Keratinocyte (primary cell): ENCODE data around the gene TANGO2. TPM values are rescaled to one million over a fixed set of nuclear protein-coding genes. Genes with fewer than 3 reads are reported as not detected.

Experiments used
- DNase-seq: peaks from one replicate; pipeline ENCODE4 v3.0.0-alpha.2; 2011; ENCODE audit warnings: low read depth, missing footprints, low spot score
- FAIRE-seq: peaks from 2 replicates; lab custom pipeline; 2011; peaks lifted over from hg19 to GRCh38; lab: Jason Lieb, UNC
- H2AFZ ChIP-seq: 2 replicates; pipeline ENCODE4 v1.6.0; 2012; ENCODE audit warnings: low read length, control low read depth, inconsistent platforms; ENCODE audit not compliant: control insufficient read depth
- H3K27ac ChIP-seq: 2 replicates; pipeline ENCODE4 v1.5.1; 2011; ENCODE audit warnings: low read length; ENCODE audit not compliant: control insufficient read depth, insufficient read depth
- H3K27me3 ChIP-seq: 3 replicates; pipeline ENCODE4 v1.6.0; 2011; ENCODE audit warnings: low read length; ENCODE audit not compliant: control insufficient read depth, insufficient read depth; ENCODE audit errors: extremely low read depth
- H3K36me3 ChIP-seq, 2 experiments: 2 replicates in 1 of 2; 3 replicates in 1 of 2; pipeline ENCODE4 v1.5.1; 2011; ENCODE audit warnings: low read length in 2 of 2, mild to moderate bottlenecking in 1 of 2; ENCODE audit not compliant: control insufficient read depth in 2 of 2, insufficient read depth in 2 of 2; ENCODE audit errors: extremely low read depth in 1 of 2
- H3K4me1 ChIP-seq: 3 replicates; pipeline ENCODE4 v1.5.1; 2011; ENCODE audit warnings: low read length; ENCODE audit not compliant: control insufficient read depth, insufficient read depth; ENCODE audit errors: extremely low read depth
- H3K4me2 ChIP-seq: 3 replicates; pipeline ENCODE4 v1.6.0; 2011; ENCODE audit warnings: low read depth, low read length; ENCODE audit not compliant: control insufficient read depth, insufficient read depth; ENCODE audit errors: extremely low read depth
- H3K4me3 ChIP-seq, 3 experiments: fragments of 200-600 bp in 1 of 3; sonication (generic) in 1 of 3; 2 replicates in 2 of 3; 3 replicates in 1 of 3; pipeline ENCODE4 v1.5.1; 2011 to 2016; ENCODE audit warnings: low read length in 3 of 3, mild to moderate bottlenecking in 3 of 3, control low read depth in 2 of 3, inconsistent platforms in 1 of 3, low read depth in 1 of 3, mixed read lengths in 1 of 3, mixed run types in 1 of 3, moderate library complexity in 1 of 3; ENCODE audit not compliant: control insufficient read depth in 2 of 3, insufficient read depth in 2 of 3; ENCODE audit errors: extremely low read depth in 1 of 3
- H3K79me2 ChIP-seq: 2 replicates; pipeline ENCODE4 v1.6.0; 2012; ENCODE audit warnings: low read length; ENCODE audit not compliant: control insufficient read depth, insufficient read depth
- H3K9ac ChIP-seq: 3 replicates; pipeline ENCODE4 v1.6.0; 2011; ENCODE audit warnings: low read length; ENCODE audit not compliant: control insufficient read depth, insufficient read depth; ENCODE audit errors: extremely low read depth
- H3K9me1 ChIP-seq: 3 replicates; pipeline ENCODE4 v1.6.0; 2011; ENCODE audit warnings: low read length; ENCODE audit not compliant: control insufficient read depth, insufficient read depth; ENCODE audit errors: extremely low read depth
- H3K9me3 ChIP-seq: 2 replicates; pipeline ENCODE4 v1.5.1; 2012; ENCODE audit warnings: low read depth, low read length; ENCODE audit not compliant: control insufficient read depth
- H4K20me1 ChIP-seq: 3 replicates; pipeline ENCODE4 v1.6.0; 2011; ENCODE audit warnings: low read length; ENCODE audit not compliant: control insufficient read depth, insufficient read depth; ENCODE audit errors: extremely low read depth
- CTCF ChIP-seq, 3 experiments: IDR thresholded peaks in 1 of 3; conservative IDR thresholded peaks in 1 of 3; optimal IDR thresholded peaks in 1 of 3; 2 replicates in 2 of 3; 3 replicates in 1 of 3; pipeline versions ENCODE3 to v1.5.1; 2011; ENCODE audit warnings: low read length in 3 of 3, mild to moderate bottlenecking in 3 of 3, moderate library complexity in 2 of 3, control low read depth in 1 of 3, inconsistent platforms in 1 of 3; ENCODE audit not compliant: insufficient read depth in 2 of 3; ENCODE audit errors: extremely low read depth in 1 of 3
- EZH2 ChIP-seq: IDR thresholded peaks from one replicate; pipeline ENCODE4 v1.6.1; 2012; ENCODE audit warnings: inconsistent platforms, mild to moderate bottlenecking, low read length, moderate library complexity
- dilution Hi-C: fragments of 300-500 bp; cut with MboI; formaldehyde crosslinking; loops from one replicate; pipeline ENCODE4 v1.7.0; 2020; ENCODE audit warnings: low sequenced_read_pairs; ENCODE audit not compliant: extremely low pct_ligation_motif_present
- polyA plus RNA-seq, 5 experiments: library from polyadenylated mRNA; depleted of rRNA in 3 of 5; stranded (reverse) in 3 of 5; stranded (forward) in 1 of 5; unstranded in 1 of 5; fragments of >200 nt; gene quantifications; 1 replicate in 1 of 5; 2 replicates in 3 of 5; 3 replicates in 1 of 5; pipeline versions ENCODE4 v1.2.1 to v1.2.3, GENCODE V29; 2011 to 2012; ENCODE audit warnings: missing spikeins in 2 of 5, low read depth in 1 of 5, low replicate concordance in 1 of 5

The TANGO2 gene
- polyA plus RNA-seq, 1 donor (not counting 4 experiments of a cell fraction or from before 2014, with no cell fraction given), result 20.1 TPM

GRCh38 chr22:19986410-19987341, 34.2 kb upstream of the TANGO2 start:
- Histone ChIP-seq H4K20me1 (no peaks in the 10 kb centered on the region), H3K27ac (peak overlapping the region; percentile 47), H3K4me3 (peak overlapping the region; percentile 71 to 80 (median 72)), H2AFZ (peak overlapping the region; percentile 71), H3K27me3 (no peaks in the 10 kb centered on the region), H3K9me3 (no peaks in the 10 kb centered on the region), H3K9me1 (peaks cover 5% of the 10 kb centered on the region), H3K36me3 (no peaks in the 10 kb centered on the region), H3K4me1 (peaks cover 39% of the 10 kb centered on the region), H3K79me2 (no peaks in the 10 kb centered on the region), H3K4me2 (peak overlapping the region; percentile 90), H3K9ac (peak overlapping the region; percentile 75)
- dilution Hi-C loops, result no loop called here
- TF ChIP-seq EZH2 (no peak), CTCF (optimal IDR thresholded peaks at IDR 0.05 in 1 of 3, IDR thresholded peaks at IDR 0.05 in 1 of 3, conservative IDR thresholded peaks at IDR 0.05 in 1 of 3; ENCODE audit: extremely low read depth in 1 of 3, insufficient read depth in 2 of 3, low read length in 3 of 3) (no peak)
- no peak for DNase-seq
- peak; percentile 71 for FAIRE-seq

- H3K9ac ChIP-seq, result no peak overlapping the region
Measured at GRCh38 chr22:19987394-19988306, 33.3 kb upstream of the TANGO2 start.

More at GRCh38 chr22:19987394-19988306, 33.3 kb upstream of the TANGO2 start:
- H4K20me1 ChIP-seq, result no peaks in the 10 kb centered on the region
- dilution Hi-C loops, result no loop called here
- no peak overlapping the region for H3K27ac ChIP-seq
- no peaks in the 10 kb centered on the region for H3K79me2 ChIP-seq
- no peaks in the 10 kb centered on the region for H3K27me3 ChIP-seq
- no peak overlapping the region for H3K4me2 ChIP-seq
- peaks cover 37% of the 10 kb centered on the region for H3K4me1 ChIP-seq
- DNase-seq (no peak), FAIRE-seq (no peak)
- TF ChIP-seq EZH2 (no peak), CTCF (optimal IDR thresholded peaks at IDR 0.05 in 1 of 3, IDR thresholded peaks at IDR 0.05 in 1 of 3, conservative IDR thresholded peaks at IDR 0.05 in 1 of 3; ENCODE audit: extremely low read depth in 1 of 3, insufficient read depth in 2 of 3, low read length in 3 of 3) (no peak)
- peaks cover 5% of the 10 kb centered on the region for H3K9me1 ChIP-seq
- no peak overlapping the region for H2AFZ ChIP-seq
- H3K4me3 ChIP-seq, result no peak overlapping the region
- no peaks in the 10 kb centered on the region for H3K36me3 ChIP-seq
- no peaks in the 10 kb centered on the region for H3K9me3 ChIP-seq
